Colonic mucosa (tissue), 4 donors: ENCODE data around the gene AP4M1. TPM values are rescaled to one million over a fixed set of nuclear protein-coding genes. Genes with fewer than 3 reads are reported as not detected.

Experiments used
- DNase-seq: peaks from one replicate; pipeline ENCODE4 v3.0.0-alpha.2; 2020
- H3K27ac ChIP-seq: fragments of 200-600 bp; one replicate; pipeline ENCODE4 v1.8.0; 2021
- H3K27me3 ChIP-seq: fragments of 200-600 bp; one replicate; pipeline ENCODE4 v1.8.0; 2021
- H3K36me3 ChIP-seq: fragments of 200-600 bp; one replicate; pipeline ENCODE4 v1.8.0; 2021
- H3K4me1 ChIP-seq: fragments of 200-600 bp; one replicate; pipeline ENCODE4 v1.8.0; 2021; ENCODE audit warnings: mild to moderate bottlenecking
- H3K4me3 ChIP-seq: fragments of 200-600 bp; one replicate; pipeline ENCODE4 v1.8.0; 2021
- H3K9ac ChIP-seq, 2 donors: one replicate each; pipeline ENCODE4 v1.7.0; 2013; ENCODE audit warnings: control low read depth in 2 of 2, low read depth in 2 of 2, low read length in 2 of 2
- H3K9me3 ChIP-seq: fragments of 200-600 bp; one replicate; pipeline ENCODE4 v1.8.0; 2021
- CTCF ChIP-seq: fragments of 200-600 bp; IDR thresholded peaks from one replicate; pipeline ENCODE4 v1.8.0; 2022; ENCODE audit warnings: antibody characterized with exemption, mild to moderate bottlenecking
- intact Hi-C: fragments of 100-400 bp; cut with DNase I; formaldehyde crosslinking; loops from one replicate; pipeline ENCODE4 v1.14.1; 2022
- total RNA-seq, 2 donors: library from RNA; stranded (reverse); fragmentation: NEBNext Ultra II Directional in 1 of 2; extraction: Animal tissue kit (Norgen Biotek cat#: 25700) in 1 of 2; gene quantifications; one replicate each; pipeline ENCODE4 v1.2.1, GENCODE V29; 2021
- donor health status: healthy.
- donor health status: DM: no; HTN: no; CAD: no.
- donor health status: DM: no; HTN: no; CAD: no.

Gene AP4M1
- total RNA-seq, 2 donors from 2014 or later: 17.8 to 23.6 TPM

GRCh38 chr7:100154651-100155491, 53.4 kb downstream of the AP4M1 start:
- H3K4me1 ChIP-seq: peaks cover 37% of the 10 kb centered on the region

GRCh38 chr7:100155553-100156317, 54.3 kb downstream of the AP4M1 start:
- H3K9me3 ChIP-seq: no peaks in the 10 kb centered on the region
- no peak for DNase-seq
- intact Hi-C loops: no loop called here
- H3K4me1 ChIP-seq: peaks cover 37% of the 10 kb centered on the region
- H3K9ac ChIP-seq: peak overlapping the region in 1 of 2 donors; percentile 35
- H3K4me3 ChIP-seq: no peak overlapping the region
- peak overlapping the region; percentile 75 for H3K27ac ChIP-seq
- H3K36me3 ChIP-seq: no peaks in the 10 kb centered on the region
- TF ChIP-seq CTCF: no peak
- no peaks in the 10 kb centered on the region for H3K27me3 ChIP-seq

More at GRCh38 chr7:100154651-100155491, 53.4 kb downstream of the AP4M1 start:
- Histone ChIP-seq H3K9me3 (no peaks in the 10 kb centered on the region), H3K27ac (peak overlapping the region; percentile 75), H3K9ac (peak overlapping the region; percentile 35 to 37), H3K36me3 (no peaks in the 10 kb centered on the region), H3K27me3 (no peaks in the 10 kb centered on the region), H3K4me3 (no peak overlapping the region)
- intact Hi-C loops: no loop called here
- no peak for TF ChIP-seq CTCF
- DNase-seq: peak; percentile 79

GRCh38 chr7:100156331-100157068, 55.1 kb downstream of the AP4M1 start:
- Histone ChIP-seq H3K4me3 (peak overlapping the region; percentile 84), H3K9me3 (no peaks in the 10 kb centered on the region), H3K4me1 (peaks cover 37% of the 10 kb centered on the region), H3K9ac (peak overlapping the region in 1 of 2 donors; percentile 76), H3K27ac (peak overlapping the region; percentile 86), H3K27me3 (no peaks in the 10 kb centered on the region), H3K36me3 (no peaks in the 10 kb centered on the region)
- intact Hi-C loops: no loop called here
- no peak for DNase-seq
- TF ChIP-seq CTCF: no peak

- intact Hi-C loops: no loop called here
- Histone ChIP-seq H3K9me3 (no peaks in the 10 kb centered on the region), H3K36me3 (no peaks in the 10 kb centered on the region), H3K27me3 (no peaks in the 10 kb centered on the region), H3K27ac (peak overlapping the region; percentile 86), H3K4me1 (peaks cover 37% of the 10 kb centered on the region), H3K4me3 (peak overlapping the region; percentile 84), H3K9ac (peak overlapping the region in 1 of 2 donors; percentile 76)
- TF ChIP-seq CTCF: no peak
- DNase-seq: no peak
Measured at GRCh38 chr7:100157069-100157333, 55.6 kb downstream of the AP4M1 start.
